SK-N-SH (cell line): ENCODE data around the gene PRPF40A. TPM values are rescaled to one million over a fixed set of nuclear protein-coding genes. Genes with fewer than 3 reads are reported as not detected.

Experiments
- CTCF ChIA-PET: fragments of 300-600, 350-600 bp; formaldehyde crosslinking; extraction: SDS; loops from one replicate; lab custom pipeline; 2021; lab: Yijun Ruan, JAX
- POLR2A ChIA-PET: fragments of 350-600 bp; sonication (Branson Sonifier 250); formaldehyde crosslinking; extraction: SDS; loops from one replicate; lab custom pipeline; 2020; ENCODE audit warnings: antibody characterized with exemption, inconsistent platforms; lab: Yijun Ruan, JAX
- DNase-seq: peaks from one replicate; pipeline ENCODE4 v3.0.0; 2012
- H2AFZ ChIP-seq: fragments of 200-600 bp; sonication (generic); 2 replicates; pipeline ENCODE4 v1.8.1; 2016; ENCODE audit warnings: antibody characterized with exemption, mild to moderate bottlenecking, low read depth
- H3F3A ChIP-seq: fragments of 200-600 bp; sonication (generic); replicated peaks from 2 replicates; pipeline ENCODE3; 2016; ENCODE audit warnings: antibody characterized with exemption, mild to moderate bottlenecking; ENCODE audit not compliant: insufficient read depth
- H3K27ac ChIP-seq, 2 experiments: fragments of 200-500 bp in 1 of 2; fragments of 200-600 bp in 1 of 2; sonication (Bioruptor generic) in 1 of 2; sonication (generic), shearing (Covaris generic) in 1 of 2; 2 replicates each; pipeline versions ENCODE4 v1.5.1 to v1.6.1; 2014 to 2016; ENCODE audit warnings: low read depth in 2 of 2, inconsistent platforms in 1 of 2, low read length in 1 of 2, mild to moderate bottlenecking in 1 of 2, mixed read lengths in 1 of 2
- H3K27me3 ChIP-seq: fragments of 200-600 bp; sonication (generic), shearing (Covaris generic); 2 replicates; pipeline ENCODE4 v1.6.1; 2016; ENCODE audit warnings: mixed run types; ENCODE audit not compliant: insufficient read depth
- H3K36me3 ChIP-seq, 2 experiments: fragments of 200-500 bp in 1 of 2; fragments of 200-600 bp in 1 of 2; sonication (Bioruptor generic) in 1 of 2; sonication (generic) in 1 of 2; replicated peaks in 1 of 2; 2 replicates each; pipeline versions ENCODE3 to v1.5.1; 2014 to 2016; ENCODE audit warnings: low read length in 1 of 2, mild to moderate bottlenecking in 1 of 2; ENCODE audit not compliant: insufficient read depth in 2 of 2, control insufficient read depth in 1 of 2
- H3K4me1 ChIP-seq, 2 experiments: fragments of 200-500 bp in 1 of 2; fragments of 200-600 bp in 1 of 2; sonication (Bioruptor generic) in 1 of 2; sonication (generic), shearing (Covaris generic) in 1 of 2; 2 replicates each; pipeline versions ENCODE4 v1.5.1 to v1.6.1; 2014 to 2016; ENCODE audit warnings: low read depth in 1 of 2, low read length in 1 of 2, mixed run types in 1 of 2; ENCODE audit not compliant: insufficient read depth in 2 of 2, control insufficient read depth in 1 of 2
- H3K4me2 ChIP-seq: fragments of 200-600 bp; sonication (generic), shearing (Covaris generic); 2 replicates; pipeline ENCODE4 v1.6.1; 2017; ENCODE audit warnings: mixed run types
- H3K4me3 ChIP-seq, 2 experiments: fragments of 200-500 bp in 1 of 2; fragments of 200-600 bp in 1 of 2; sonication (Bioruptor generic) in 1 of 2; sonication (generic), shearing (Covaris generic) in 1 of 2; 2 replicates each; pipeline versions ENCODE4 v1.5.1 to v1.8.1; 2014 to 2016; ENCODE audit warnings: low read depth in 2 of 2, inconsistent platforms in 1 of 2, low read length in 1 of 2, mild to moderate bottlenecking in 1 of 2, mixed read lengths in 1 of 2, moderate library complexity in 1 of 2
- H3K79me2 ChIP-seq: fragments of 200-600 bp; sonication (generic); 2 replicates; pipeline ENCODE4 v1.8.1; 2017; ENCODE audit warnings: mild to moderate bottlenecking; ENCODE audit not compliant: insufficient read depth
- H3K9ac ChIP-seq: fragments of 200-600 bp; sonication (generic); 2 replicates; pipeline ENCODE4 v1.6.1; 2017; ENCODE audit warnings: mixed run types
- H3K9me2 ChIP-seq: fragments of 200-600 bp; sonication (generic); 2 replicates; pipeline ENCODE4 v1.6.1; 2017; ENCODE audit warnings: mixed run types
- H3K9me3 ChIP-seq: fragments of 200-600 bp; sonication (generic); 2 replicates; pipeline ENCODE4 v1.6.1; 2017; ENCODE audit warnings: mixed run types, mild to moderate bottlenecking, moderate library complexity
- H4K20me1 ChIP-seq: fragments of 200-600 bp; sonication (generic); 2 replicates; pipeline ENCODE4 v1.6.1; 2017; ENCODE audit warnings: mild to moderate bottlenecking, mixed run types; ENCODE audit not compliant: insufficient read depth
- CHD2 ChIP-seq: fragments of 150-350 bp; IDR thresholded peaks from 2 replicates; pipeline ENCODE4 v1.6.1; 2018; ENCODE audit warnings: low read length; ENCODE audit not compliant: partially characterized antibody
- ELF1 ChIP-seq: IDR thresholded peaks from 2 replicates; pipeline ENCODE4 v1.4.0; 2012
- EP300 ChIP-seq, 2 experiments: IDR thresholded peaks; 2 replicates each; pipeline versions ENCODE4 v1.4.0 to v1.6.1; 2012; ENCODE audit warnings: borderline replicate concordance in 1 of 2, low read depth in 1 of 2, low read length in 1 of 2
- FOXJ3 ChIP-seq: sonication (generic); formaldehyde crosslinking; IDR thresholded peaks from 2 replicates; pipeline ENCODE4 v1.5.1; 2020; ENCODE audit warnings: mild to moderate bottlenecking, missing genetic modification reagents
- FOXM1 ChIP-seq: IDR thresholded peaks from 2 replicates; pipeline ENCODE4 v1.4.0; 2012; ENCODE audit warnings: low read depth, mild to moderate bottlenecking
- GABPA ChIP-seq: IDR thresholded peaks from 2 replicates; pipeline ENCODE4 v1.4.0; 2012; ENCODE audit warnings: low read depth, mild to moderate bottlenecking
- JUND ChIP-seq: IDR thresholded peaks from 2 replicates; pipeline ENCODE4 v1.4.0; 2012
- MEF2A ChIP-seq: IDR thresholded peaks from 2 replicates; pipeline ENCODE4 v1.4.0; 2012; ENCODE audit warnings: low read depth, borderline replicate concordance
- NFIC ChIP-seq: IDR thresholded peaks from 2 replicates; pipeline ENCODE4 v1.4.0; 2012; ENCODE audit warnings: borderline replicate concordance
- RXRA ChIP-seq: IDR thresholded peaks from 2 replicates; pipeline ENCODE4 v1.4.0; 2012; ENCODE audit warnings: low read depth, mild to moderate bottlenecking, borderline replicate concordance
- TEAD4 ChIP-seq: IDR thresholded peaks from 2 replicates; pipeline ENCODE4 v1.4.0; 2012; ENCODE audit warnings: mild to moderate bottlenecking, borderline replicate concordance; ENCODE audit not compliant: insufficient read depth
- YY1 ChIP-seq: IDR thresholded peaks from 2 replicates; pipeline ENCODE4 v1.4.0; 2012; ENCODE audit warnings: low read depth, mild to moderate bottlenecking
- WGBS: methylation state at CpG from one replicate; pipeline ENCODE4 v1.1.6; 2017; ENCODE audit warnings: low lambda C conversion rate; 5-methylcytosine and 5-hydroxymethylcytosine counted together
- polyA plus RNA-seq, 3 experiments: library from polyadenylated mRNA; depleted of rRNA; stranded (reverse); fragments of >200 nt; gene quantifications; 2 replicates each; pipeline ENCODE4 v1.2.3, GENCODE V29; 2012
- TF ChIP-seq, protein P1 (sequence below): IDR thresholded peaks from 2 replicates; pipeline ENCODE4 v1.6.1; 2012; ENCODE audit warnings: mild to moderate bottlenecking, low read depth, low read length, moderate library complexity
- TF ChIP-seq, protein P2 (sequence below): IDR thresholded peaks from 2 replicates; pipeline ENCODE4 v1.4.0; 2012; ENCODE audit warnings: low read depth, borderline replicate concordance
- TF ChIP-seq, protein P3 (sequence below): IDR thresholded peaks from 2 replicates; pipeline ENCODE4; 2012
- TF ChIP-seq, protein P4 (sequence below): IDR thresholded peaks from 2 replicates; pipeline ENCODE4 v1.4.0; 2012; ENCODE audit warnings: low read depth
- TF ChIP-seq, protein P5 (sequence below): IDR thresholded peaks from 2 replicates; pipeline ENCODE4 v1.4.0; 2012; ENCODE audit warnings: low read depth, borderline replicate concordance

The PRPF40A gene
- polyA plus RNA-seq, 1 of the 3 experiments (the other 2 are of a cell fraction) = 55.8 TPM

DNA sequence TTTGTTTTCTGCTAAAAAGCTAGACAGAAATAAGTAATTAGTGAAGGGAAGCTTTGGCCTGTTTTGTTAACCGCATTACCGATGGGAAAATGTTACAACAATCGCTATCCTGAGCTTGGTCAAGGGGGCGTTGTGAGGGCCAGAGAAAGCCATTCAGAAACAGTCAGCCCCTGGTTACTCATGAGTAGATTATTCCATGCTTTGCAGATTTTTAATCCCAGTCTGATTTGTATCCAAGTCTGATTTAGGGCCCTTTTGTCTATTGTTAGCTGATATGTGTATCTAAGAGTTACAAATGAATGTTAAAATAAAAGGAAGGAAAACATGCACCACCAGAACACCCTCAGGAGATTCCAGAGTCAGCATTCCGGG lies 99.1 kb downstream of the PRPF40A start:
- TF ChIP-seq, protein P1, sequence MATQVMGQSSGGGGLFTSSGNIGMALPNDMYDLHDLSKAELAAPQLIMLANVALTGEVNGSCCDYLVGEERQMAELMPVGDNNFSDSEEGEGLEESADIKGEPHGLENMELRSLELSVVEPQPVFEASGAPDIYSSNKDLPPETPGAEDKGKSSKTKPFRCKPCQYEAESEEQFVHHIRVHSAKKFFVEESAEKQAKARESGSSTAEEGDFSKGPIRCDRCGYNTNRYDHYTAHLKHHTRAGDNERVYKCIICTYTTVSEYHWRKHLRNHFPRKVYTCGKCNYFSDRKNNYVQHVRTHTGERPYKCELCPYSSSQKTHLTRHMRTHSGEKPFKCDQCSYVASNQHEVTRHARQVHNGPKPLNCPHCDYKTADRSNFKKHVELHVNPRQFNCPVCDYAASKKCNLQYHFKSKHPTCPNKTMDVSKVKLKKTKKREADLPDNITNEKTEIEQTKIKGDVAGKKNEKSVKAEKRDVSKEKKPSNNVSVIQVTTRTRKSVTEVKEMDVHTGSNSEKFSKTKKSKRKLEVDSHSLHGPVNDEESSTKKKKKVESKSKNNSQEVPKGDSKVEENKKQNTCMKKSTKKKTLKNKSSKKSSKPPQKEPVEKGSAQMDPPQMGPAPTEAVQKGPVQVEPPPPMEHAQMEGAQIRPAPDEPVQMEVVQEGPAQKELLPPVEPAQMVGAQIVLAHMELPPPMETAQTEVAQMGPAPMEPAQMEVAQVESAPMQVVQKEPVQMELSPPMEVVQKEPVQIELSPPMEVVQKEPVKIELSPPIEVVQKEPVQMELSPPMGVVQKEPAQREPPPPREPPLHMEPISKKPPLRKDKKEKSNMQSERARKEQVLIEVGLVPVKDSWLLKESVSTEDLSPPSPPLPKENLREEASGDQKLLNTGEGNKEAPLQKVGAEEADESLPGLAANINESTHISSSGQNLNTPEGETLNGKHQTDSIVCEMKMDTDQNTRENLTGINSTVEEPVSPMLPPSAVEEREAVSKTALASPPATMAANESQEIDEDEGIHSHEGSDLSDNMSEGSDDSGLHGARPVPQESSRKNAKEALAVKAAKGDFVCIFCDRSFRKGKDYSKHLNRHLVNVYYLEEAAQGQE = no peak
- TF ChIP-seq, protein P2, sequence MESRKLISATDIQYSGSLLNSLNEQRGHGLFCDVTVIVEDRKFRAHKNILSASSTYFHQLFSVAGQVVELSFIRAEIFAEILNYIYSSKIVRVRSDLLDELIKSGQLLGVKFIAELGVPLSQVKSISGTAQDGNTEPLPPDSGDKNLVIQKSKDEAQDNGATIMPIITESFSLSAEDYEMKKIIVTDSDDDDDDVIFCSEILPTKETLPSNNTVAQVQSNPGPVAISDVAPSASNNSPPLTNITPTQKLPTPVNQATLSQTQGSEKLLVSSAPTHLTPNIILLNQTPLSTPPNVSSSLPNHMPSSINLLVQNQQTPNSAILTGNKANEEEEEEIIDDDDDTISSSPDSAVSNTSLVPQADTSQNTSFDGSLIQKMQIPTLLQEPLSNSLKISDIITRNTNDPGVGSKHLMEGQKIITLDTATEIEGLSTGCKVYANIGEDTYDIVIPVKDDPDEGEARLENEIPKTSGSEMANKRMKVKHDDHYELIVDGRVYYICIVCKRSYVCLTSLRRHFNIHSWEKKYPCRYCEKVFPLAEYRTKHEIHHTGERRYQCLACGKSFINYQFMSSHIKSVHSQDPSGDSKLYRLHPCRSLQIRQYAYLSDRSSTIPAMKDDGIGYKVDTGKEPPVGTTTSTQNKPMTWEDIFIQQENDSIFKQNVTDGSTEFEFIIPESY = no peak
- TF ChIP-seq JUND (no peak), NFIC (no peak), ELF1 (no peak), TEAD4 (no peak), CHD2 (no peak), EP300 (IDR thresholded peaks at IDR 0.05; ENCODE audit: borderline replicate concordance in 1 of 2, low read depth in 1 of 2, low read length in 1 of 2) (no peak), YY1 (no peak), FOXJ3 (CRISPR knock-in tag) (no peak), GABPA (no peak), MEF2A (no peak), FOXM1 (no peak), RXRA (no peak)
- TF ChIP-seq, protein P3, sequence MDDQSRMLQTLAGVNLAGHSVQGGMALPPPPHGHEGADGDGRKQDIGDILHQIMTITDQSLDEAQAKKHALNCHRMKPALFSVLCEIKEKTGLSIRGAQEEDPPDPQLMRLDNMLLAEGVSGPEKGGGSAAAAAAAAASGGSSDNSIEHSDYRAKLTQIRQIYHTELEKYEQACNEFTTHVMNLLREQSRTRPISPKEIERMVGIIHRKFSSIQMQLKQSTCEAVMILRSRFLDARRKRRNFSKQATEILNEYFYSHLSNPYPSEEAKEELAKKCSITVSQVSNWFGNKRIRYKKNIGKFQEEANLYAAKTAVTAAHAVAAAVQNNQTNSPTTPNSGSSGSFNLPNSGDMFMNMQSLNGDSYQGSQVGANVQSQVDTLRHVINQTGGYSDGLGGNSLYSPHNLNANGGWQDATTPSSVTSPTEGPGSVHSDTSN = no peak
- TF ChIP-seq, protein P4, sequence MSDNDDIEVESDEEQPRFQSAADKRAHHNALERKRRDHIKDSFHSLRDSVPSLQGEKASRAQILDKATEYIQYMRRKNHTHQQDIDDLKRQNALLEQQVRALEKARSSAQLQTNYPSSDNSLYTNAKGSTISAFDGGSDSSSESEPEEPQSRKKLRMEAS = no peak
- TF ChIP-seq, protein P5, sequence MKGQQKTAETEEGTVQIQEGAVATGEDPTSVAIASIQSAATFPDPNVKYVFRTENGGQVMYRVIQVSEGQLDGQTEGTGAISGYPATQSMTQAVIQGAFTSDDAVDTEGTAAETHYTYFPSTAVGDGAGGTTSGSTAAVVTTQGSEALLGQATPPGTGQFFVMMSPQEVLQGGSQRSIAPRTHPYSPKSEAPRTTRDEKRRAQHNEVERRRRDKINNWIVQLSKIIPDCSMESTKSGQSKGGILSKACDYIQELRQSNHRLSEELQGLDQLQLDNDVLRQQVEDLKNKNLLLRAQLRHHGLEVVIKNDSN = no peak
- Histone ChIP-seq H3K27me3 (no peaks in the 10 kb centered on the region), H3K9ac (no peak overlapping the region), H3F3A (no peaks in the 10 kb centered on the region), H3K27ac (peak overlapping the region in 1 of 2 experiments; percentile 53; a peak in 2 of 4 replicates), H2AFZ (no peak overlapping the region), H3K79me2 (no peaks in the 10 kb centered on the region), H3K9me2 (no peaks in the 10 kb centered on the region), H3K4me3 (no peak overlapping the region), H3K4me1 (peaks cover 0 to 14% of the 10 kb centered on the region in 2 experiments; a peak in 2 of 4 replicates), H3K36me3 (peaks cover 9 to 64% of the 10 kb centered on the region in 2 experiments), H3K9me3 (no peaks in the 10 kb centered on the region), H3K4me2 (no peak overlapping the region), H4K20me1 (no peaks in the 10 kb centered on the region)
- 89% methylated on average over 5 of the region's 5 CpGs for WGBS
- no peak for DNase-seq
- POLR2A ChIA-PET = no interaction called here
- CTCF ChIA-PET = interaction anchor here (1.2 to 4.5 kb wide), 4 partner anchors 8 to 201 kb away, joined by 3 to 28 read pairs (median 14); no protein-coding TSS in a partner anchor
